Measurements from ENCODE around the gene LCP1.

- no peak for TF ChIP-seq CTCF (optimal IDR thresholded peaks at IDR 0.05 in 1 of 3, IDR thresholded peaks at IDR 0.05 in 1 of 3, conservative IDR thresholded peaks at IDR 0.05 in 1 of 3; ENCODE audit: extremely low read depth in 1 of 3, insufficient read depth in 2 of 3, low read length in 3 of 3)
- no peak for TF ChIP-seq EZH2 (IDR thresholded peaks at IDR 0.05; ENCODE audit: low read length)
Measured at GRCh38 chr13:46179491-46179908, 2.5 kb downstream of the LCP1 start.
